Vagina (tissue), 2 donors: ENCODE results near the gene EPHB1. TPM values are rescaled to one million over a fixed set of nuclear protein-coding genes. Genes with fewer than 3 reads are reported as not detected.
"Not testable (repeated sequence)": the region's sequence is repeated elsewhere in the genome, so short reads cannot be mapped to it uniquely, and the experiment has no call there.

Experiments
- DNase-seq, 2 donors: peaks; one replicate each; pipeline ENCODE4 v3.0.0-alpha.2; 2017; ENCODE audit errors: extremely low spot score in 2 of 2
- H3K27ac ChIP-seq: fragments of 200-600 bp; sonication (generic); one replicate; pipeline ENCODE4 v1.5.1; 2019
- H3K27me3 ChIP-seq: fragments of 200-600 bp; sonication (generic); one replicate; pipeline ENCODE4 v1.5.1; 2019
- H3K36me3 ChIP-seq, 2 donors: fragments of 200-600 bp; sonication (generic); one replicate each; pipeline ENCODE4 v1.5.1; 2017 to 2019
- H3K4me1 ChIP-seq: fragments of 200-600 bp; sonication (generic); one replicate; pipeline ENCODE4 v1.5.1; 2019
- H3K4me3 ChIP-seq, 2 donors: fragments of 200-600 bp; sonication (generic); 1 replicate in 1 of 2; 2 replicates in 1 of 2; pipeline ENCODE4 v1.5.1; 2016 to 2019
- H3K9me3 ChIP-seq: fragments of 200-600 bp; sonication (generic); one replicate; pipeline ENCODE4 v1.5.1; 2019
- POLR2A ChIP-seq, 2 donors: fragments of 450-650 bp; IDR thresholded peaks; one replicate each; pipeline ENCODE4 v1.6.1; 2017; ENCODE audit warnings: antibody characterized with exemption in 2 of 2, mild to moderate bottlenecking in 2 of 2, moderate library complexity in 2 of 2
- POLR2AphosphoS5 ChIP-seq, 2 donors: sonication (generic); formaldehyde crosslinking; IDR thresholded peaks; one replicate each; pipeline ENCODE4 v1.9.0; 2017; ENCODE audit warnings: antibody characterized with exemption in 2 of 2, mild to moderate bottlenecking in 2 of 2, low read depth in 1 of 2; ENCODE audit not compliant: insufficient read depth in 1 of 2
- intact Hi-C: fragments of 100-400 bp; cut with DNase I; formaldehyde crosslinking; loops from one replicate; pipeline ENCODE4 v1.15.1; 2023
- total RNA-seq: library from RNA; depleted of rRNA; stranded (reverse); fragments of >200 nt; gene quantifications from one replicate; pipeline ENCODE4 v1.2.3, GENCODE V29; 2016
- TF ChIP-seq, protein P1 (sequence below), 3 experiments: fragments of 450-650 bp in 2 of 3; fragments of 200-600 bp in 1 of 3; sonication (generic) in 1 of 3; IDR thresholded peaks; one replicate each; pipeline ENCODE4 v1.5.1; 2017 to 2019; ENCODE audit warnings: antibody characterized with exemption in 3 of 3, mild to moderate bottlenecking in 2 of 3, moderate library complexity in 2 of 3

Gene EPHB1
- total RNA-seq, 1 donor from 2014 or later = 2.2 TPM

DNA sequence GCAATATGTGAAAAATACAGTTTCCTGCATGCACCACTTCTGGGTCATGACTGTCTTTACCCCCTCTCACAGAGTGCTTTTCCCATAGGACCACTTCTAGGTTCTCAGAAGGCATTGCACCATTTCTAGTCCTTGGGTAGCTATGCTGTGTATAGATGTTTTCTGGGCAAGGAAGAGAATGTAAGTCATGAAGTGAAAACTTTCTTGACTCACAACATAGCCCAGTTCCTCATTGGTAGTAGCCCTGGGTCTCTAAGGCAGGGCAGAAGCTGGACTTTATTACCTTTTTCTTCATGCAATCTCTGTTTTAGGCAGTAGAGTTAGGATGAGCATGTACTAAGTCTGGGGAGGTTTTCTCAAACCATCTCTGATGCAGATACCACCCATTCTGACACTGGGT, 203.1 kb downstream of the EPHB1 start:
- intact Hi-C loops = no loop called here
- DNase-seq = no peak
- H3K9me3 ChIP-seq = no peaks in the 10 kb centered on the region
- TF ChIP-seq, protein P1, sequence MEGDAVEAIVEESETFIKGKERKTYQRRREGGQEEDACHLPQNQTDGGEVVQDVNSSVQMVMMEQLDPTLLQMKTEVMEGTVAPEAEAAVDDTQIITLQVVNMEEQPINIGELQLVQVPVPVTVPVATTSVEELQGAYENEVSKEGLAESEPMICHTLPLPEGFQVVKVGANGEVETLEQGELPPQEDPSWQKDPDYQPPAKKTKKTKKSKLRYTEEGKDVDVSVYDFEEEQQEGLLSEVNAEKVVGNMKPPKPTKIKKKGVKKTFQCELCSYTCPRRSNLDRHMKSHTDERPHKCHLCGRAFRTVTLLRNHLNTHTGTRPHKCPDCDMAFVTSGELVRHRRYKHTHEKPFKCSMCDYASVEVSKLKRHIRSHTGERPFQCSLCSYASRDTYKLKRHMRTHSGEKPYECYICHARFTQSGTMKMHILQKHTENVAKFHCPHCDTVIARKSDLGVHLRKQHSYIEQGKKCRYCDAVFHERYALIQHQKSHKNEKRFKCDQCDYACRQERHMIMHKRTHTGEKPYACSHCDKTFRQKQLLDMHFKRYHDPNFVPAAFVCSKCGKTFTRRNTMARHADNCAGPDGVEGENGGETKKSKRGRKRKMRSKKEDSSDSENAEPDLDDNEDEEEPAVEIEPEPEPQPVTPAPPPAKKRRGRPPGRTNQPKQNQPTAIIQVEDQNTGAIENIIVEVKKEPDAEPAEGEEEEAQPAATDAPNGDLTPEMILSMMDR (IDR thresholded peaks at IDR 0.05) = no peak
- TF ChIP-seq POLR2A (IDR thresholded peaks at IDR 0.05) (no peak), POLR2AphosphoS5 (IDR thresholded peaks at IDR 0.05; ENCODE audit: insufficient read depth in 1 of 2, low read depth in 1 of 2) (no peak)
- no peaks in the 10 kb centered on the region for H3K27me3 ChIP-seq
- no peaks in the 10 kb centered on the region for H3K36me3 ChIP-seq
- no peak overlapping the region for H3K4me3 ChIP-seq
- H3K27ac ChIP-seq = no peak overlapping the region
- no peaks in the 10 kb centered on the region for H3K4me1 ChIP-seq

DNA sequence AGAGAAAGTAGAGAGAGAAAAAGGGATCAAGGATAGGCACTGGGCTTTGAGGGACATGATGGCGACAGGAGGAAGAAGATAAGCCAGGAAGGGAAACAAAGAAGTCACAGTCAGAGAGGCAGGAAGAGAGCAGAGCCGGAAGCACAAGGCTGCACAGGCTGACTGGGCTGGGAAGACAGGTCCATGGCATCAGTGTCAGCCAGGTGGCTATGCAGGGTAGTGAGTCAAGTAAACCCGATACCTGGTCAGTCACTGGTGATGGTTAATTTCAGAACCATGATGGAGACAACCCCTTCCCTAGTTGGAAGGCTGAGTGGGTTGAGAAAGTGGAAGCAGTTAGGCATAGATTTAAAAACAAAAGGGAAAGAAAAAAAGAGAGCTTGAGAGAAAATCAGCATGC, 203.8 kb downstream of the EPHB1 start:
- no peaks in the 10 kb centered on the region for H3K9me3 ChIP-seq
- no peak for TF ChIP-seq POLR2A (IDR thresholded peaks at IDR 0.05)
- TF ChIP-seq, protein P1 (IDR thresholded peaks at IDR 0.05) = no peak
- TF ChIP-seq POLR2AphosphoS5 (IDR thresholded peaks at IDR 0.05; ENCODE audit: insufficient read depth in 1 of 2, low read depth in 1 of 2) = no peak
- no peak for DNase-seq
- H3K36me3 ChIP-seq = no peaks in the 10 kb centered on the region
- intact Hi-C loops = no loop called here
- no peak overlapping the region for H3K4me3 ChIP-seq
- no peak overlapping the region for H3K27ac ChIP-seq
- H3K27me3 ChIP-seq = no peaks in the 10 kb centered on the region
- H3K4me1 ChIP-seq = no peaks in the 10 kb centered on the region

DNA sequence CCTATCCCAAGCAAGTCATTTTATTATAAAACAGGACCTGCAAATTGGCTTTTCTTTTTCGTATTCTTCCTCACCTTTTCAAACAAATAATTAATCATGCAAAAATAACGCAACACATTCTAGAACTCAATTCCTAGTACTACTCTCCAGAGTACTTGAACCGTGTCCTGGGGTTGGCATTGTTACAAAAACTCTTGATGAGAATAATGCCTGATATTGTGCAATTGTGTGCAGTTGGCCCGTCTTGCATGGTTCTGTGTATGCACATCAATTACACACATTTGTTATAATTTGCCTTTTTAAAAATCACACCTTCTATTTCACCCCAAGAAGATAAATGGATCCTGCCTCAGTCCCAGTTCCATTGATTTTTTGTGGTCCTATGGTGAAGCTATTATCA, 205.4 kb downstream of the EPHB1 start:
- DNase-seq = no peak
- Histone ChIP-seq H3K27ac (no peak overlapping the region), H3K4me3 (no peak overlapping the region), H3K4me1 (no peaks in the 10 kb centered on the region), H3K36me3 (no peaks in the 10 kb centered on the region), H3K27me3 (no peaks in the 10 kb centered on the region), H3K9me3 (no peaks in the 10 kb centered on the region)
- TF ChIP-seq, protein P1 (IDR thresholded peaks at IDR 0.05) = no peak
- no peak for TF ChIP-seq POLR2AphosphoS5 (IDR thresholded peaks at IDR 0.05; ENCODE audit: insufficient read depth in 1 of 2, low read depth in 1 of 2)
- TF ChIP-seq POLR2A (IDR thresholded peaks at IDR 0.05) = no peak
- intact Hi-C loops = no loop called here

DNA sequence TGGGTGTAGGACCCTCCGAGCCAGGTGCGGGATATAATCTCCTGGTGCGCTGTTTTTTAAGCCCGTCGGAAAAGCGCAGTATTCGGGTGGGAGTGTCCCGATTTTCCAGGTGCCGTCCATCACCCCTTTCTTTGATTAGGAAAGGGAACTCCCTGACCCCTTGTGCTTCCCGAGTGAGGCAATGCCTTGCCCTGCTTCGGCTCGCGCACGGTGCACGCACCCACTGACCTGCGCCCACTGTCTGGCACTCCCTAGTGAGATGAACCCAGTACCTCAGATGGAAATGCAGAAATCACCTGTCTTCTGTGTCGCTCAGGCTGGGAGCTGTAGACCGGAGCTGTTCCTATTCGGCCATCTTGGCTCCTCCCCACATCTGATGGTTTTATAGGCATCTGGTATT, 210.6 kb downstream of the EPHB1 start:
- H3K27me3 ChIP-seq, DNase-seq, H3K27ac ChIP-seq, H3K36me3 ChIP-seq, H3K9me3 ChIP-seq, H3K4me1 ChIP-seq, H3K4me3 ChIP-seq, intact Hi-C loops: not testable (repeated sequence)

DNA sequence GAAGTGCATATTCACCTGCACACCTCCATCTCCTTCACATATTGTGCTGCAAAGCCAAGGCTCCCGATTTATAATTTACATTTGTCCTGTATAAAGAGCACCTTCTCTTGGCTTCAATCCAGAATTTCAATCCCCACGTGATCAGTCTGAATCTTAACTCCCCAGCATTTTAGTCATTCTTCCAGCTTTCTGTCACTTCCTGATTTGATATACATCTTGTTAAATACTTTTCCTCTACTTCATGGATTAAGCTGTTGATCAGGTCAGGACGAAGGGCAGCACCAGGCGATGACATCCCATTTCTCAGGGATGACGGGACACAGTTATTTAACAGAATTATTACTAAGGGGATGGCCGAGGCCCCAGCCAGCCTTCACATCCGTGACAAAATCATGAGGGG, 212.5 kb downstream of the EPHB1 start:
- H3K36me3 ChIP-seq = no peaks in the 10 kb centered on the region
- no peak overlapping the region for H3K27ac ChIP-seq
- H3K4me1 ChIP-seq = no peaks in the 10 kb centered on the region
- DNase-seq = no peak
- H3K9me3 ChIP-seq = no peaks in the 10 kb centered on the region
- no peak overlapping the region for H3K4me3 ChIP-seq
- H3K27me3 ChIP-seq = no peaks in the 10 kb centered on the region
- TF ChIP-seq, protein P1 (IDR thresholded peaks at IDR 0.05) = no peak
- TF ChIP-seq POLR2A (IDR thresholded peaks at IDR 0.05) (no peak), POLR2AphosphoS5 (IDR thresholded peaks at IDR 0.05; ENCODE audit: insufficient read depth in 1 of 2, low read depth in 1 of 2) (no peak)
- intact Hi-C loops = no loop called here

DNA sequence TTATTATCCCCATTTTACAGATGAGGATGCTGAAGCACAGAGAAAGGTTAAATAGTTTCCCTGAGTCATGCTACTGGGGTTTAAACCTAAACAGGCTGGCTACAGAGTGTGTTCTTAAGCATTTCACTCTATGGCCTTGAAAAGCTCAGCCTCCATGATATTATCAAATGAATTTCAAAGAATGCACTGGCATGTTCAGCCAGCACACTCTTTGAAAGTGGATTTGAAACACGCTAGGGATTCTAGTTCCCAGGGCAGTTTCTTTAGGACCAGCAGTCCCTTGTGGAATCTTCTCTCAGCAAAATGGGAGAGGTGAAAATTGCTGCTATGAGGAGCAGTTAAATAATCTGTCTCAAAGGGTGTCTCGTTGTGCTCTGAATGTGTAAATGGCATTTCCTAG, 213.3 kb downstream of the EPHB1 start:
- H3K36me3 ChIP-seq = no peaks in the 10 kb centered on the region
- no peaks in the 10 kb centered on the region for H3K4me1 ChIP-seq
- H3K27ac ChIP-seq = no peak overlapping the region
- no peak overlapping the region for H3K4me3 ChIP-seq
- intact Hi-C loops = no loop called here
- DNase-seq = no peak
- H3K27me3 ChIP-seq = no peaks in the 10 kb centered on the region
- no peak for TF ChIP-seq POLR2AphosphoS5 (IDR thresholded peaks at IDR 0.05; ENCODE audit: insufficient read depth in 1 of 2, low read depth in 1 of 2)
- TF ChIP-seq, protein P1 (IDR thresholded peaks at IDR 0.05) = no peak
- TF ChIP-seq POLR2A (IDR thresholded peaks at IDR 0.05) = no peak
- no peaks in the 10 kb centered on the region for H3K9me3 ChIP-seq
